Sigmoid colon (tissue), 7 donors: ENCODE data around the gene PBX3. TPM values are rescaled to one million over a fixed set of nuclear protein-coding genes. Genes with fewer than 3 reads are reported as not detected.

Source experiments
- DNase-seq: peaks from one replicate; pipeline ENCODE4 v3.0.0-alpha.2; 2019
- H3K27ac ChIP-seq, 4 donors: fragments of 200-600 bp; sonication (generic); one replicate each; pipeline ENCODE4 v1.5.1; 2016 to 2019; ENCODE audit warnings: mild to moderate bottlenecking in 1 of 4
- H3K27me3 ChIP-seq, 3 donors: fragments of 200-600 bp; sonication (generic); one replicate each; pipeline ENCODE4 v1.5.1; 2019; ENCODE audit warnings: mild to moderate bottlenecking in 1 of 3
- H3K36me3 ChIP-seq, 4 donors: fragments of 200-600 bp; sonication (generic); one replicate each; pipeline ENCODE4 v1.5.1; 2016 to 2019
- H3K4me1 ChIP-seq, 4 donors: fragments of 200-600 bp; sonication (generic); one replicate each; pipeline ENCODE4 v1.5.1; 2017 to 2019
- H3K4me3 ChIP-seq, 4 donors: fragments of 200-600 bp; sonication (generic); one replicate each; pipeline ENCODE4 v1.5.1; 2017 to 2019; ENCODE audit warnings: mild to moderate bottlenecking in 2 of 4, moderate library complexity in 1 of 4
- H3K9me3 ChIP-seq, 4 donors: fragments of 200-600 bp in 3 of 4; sonication (generic) in 3 of 4; one replicate each; pipeline versions ENCODE4 v1.5.1 to v1.6.1; 2013 to 2019
- EP300 ChIP-seq, 4 donors: sonication (generic); formaldehyde crosslinking; IDR thresholded peaks; one replicate each; pipeline ENCODE4 v1.6.1; 2017; ENCODE audit warnings: antibody characterized with exemption in 4 of 4
- POLR2A ChIP-seq, 2 donors: fragments of 450-650 bp; IDR thresholded peaks; one replicate each; pipeline ENCODE4 v1.6.1; 2016; ENCODE audit warnings: antibody characterized with exemption in 2 of 2, mild to moderate bottlenecking in 2 of 2, moderate library complexity in 2 of 2
- POLR2AphosphoS5 ChIP-seq, 4 donors: sonication (generic); formaldehyde crosslinking; IDR thresholded peaks; one replicate each; pipeline ENCODE4 v1.6.1; 2017; ENCODE audit warnings: antibody characterized with exemption in 4 of 4
- WGBS, 2 donors: extraction: QIAGEN DNeasy Blood & Tissue Kit; methylation state at CpG; one replicate each; pipeline ENCODE4 v1.1.7; 2013; 5-methylcytosine and 5-hydroxymethylcytosine counted together
- intact Hi-C: fragments of 100-400 bp; cut with DNase I; formaldehyde crosslinking; loops from one replicate; pipeline ENCODE4 v1.15.1; 2023
- polyA plus RNA-seq, 3 donors: library from polyadenylated mRNA; stranded (reverse); fragments of 200-250 nt; gene quantifications; one replicate each; pipeline ENCODE4 v1.2.3, GENCODE V29; 2013
- total RNA-seq, 4 donors: library from RNA; depleted of rRNA; stranded (reverse); fragments of >200 nt; gene quantifications; one replicate each; pipeline ENCODE4 v1.1.0, GENCODE V29; 2016
- TF ChIP-seq, protein P1 (sequence below), 4 experiments: fragments of 450-650 bp in 3 of 4; fragments of 200-600 bp in 1 of 4; IDR thresholded peaks; one replicate each; pipeline ENCODE4 v1.5.1; 2016 to 2019; ENCODE audit warnings: antibody characterized with exemption in 4 of 4, mild to moderate bottlenecking in 3 of 4, moderate library complexity in 2 of 4
- donor health status: healthy with polysubstance abuse.
- donor health status: Bipolar disorder and iron deficiency.
- donor health status: healthy.

Gene PBX3
- 100 to 1,000 TPM in 1 of 4 donors, 10 to 100 TPM in 3; 90.6 to 159 (median 93.1) TPM for total RNA-seq
- 10 to 100 TPM in 2 of 3 donors, 1 to 10 TPM in 1; 2.8 to 15.0 (median 10.8) TPM for polyA plus RNA-seq

- H3K9me3 ChIP-seq = no peaks in the 10 kb centered on the region
- intact Hi-C loops = loop anchor here (2.0 to 5.0 kb wide), 7 partner anchors 40 to 480 kb away; partner anchors contain the start of gene MAPKAP1
- peak within 1 kb of the TSS; percentile 75 to 94 (median 87) for H3K4me3 ChIP-seq
- WGBS, 2 donors = 0 to 1% methylated on average over 107 of the region's 107 CpGs
- H3K4me1 ChIP-seq = peaks cover 0 to 26% (median 12%) of the 10 kb centered on the region in 4 donors
- peak within 1 kb of the TSS; percentile 90 to 98 (median 96) for H3K27ac ChIP-seq
- TF ChIP-seq, protein P1, sequence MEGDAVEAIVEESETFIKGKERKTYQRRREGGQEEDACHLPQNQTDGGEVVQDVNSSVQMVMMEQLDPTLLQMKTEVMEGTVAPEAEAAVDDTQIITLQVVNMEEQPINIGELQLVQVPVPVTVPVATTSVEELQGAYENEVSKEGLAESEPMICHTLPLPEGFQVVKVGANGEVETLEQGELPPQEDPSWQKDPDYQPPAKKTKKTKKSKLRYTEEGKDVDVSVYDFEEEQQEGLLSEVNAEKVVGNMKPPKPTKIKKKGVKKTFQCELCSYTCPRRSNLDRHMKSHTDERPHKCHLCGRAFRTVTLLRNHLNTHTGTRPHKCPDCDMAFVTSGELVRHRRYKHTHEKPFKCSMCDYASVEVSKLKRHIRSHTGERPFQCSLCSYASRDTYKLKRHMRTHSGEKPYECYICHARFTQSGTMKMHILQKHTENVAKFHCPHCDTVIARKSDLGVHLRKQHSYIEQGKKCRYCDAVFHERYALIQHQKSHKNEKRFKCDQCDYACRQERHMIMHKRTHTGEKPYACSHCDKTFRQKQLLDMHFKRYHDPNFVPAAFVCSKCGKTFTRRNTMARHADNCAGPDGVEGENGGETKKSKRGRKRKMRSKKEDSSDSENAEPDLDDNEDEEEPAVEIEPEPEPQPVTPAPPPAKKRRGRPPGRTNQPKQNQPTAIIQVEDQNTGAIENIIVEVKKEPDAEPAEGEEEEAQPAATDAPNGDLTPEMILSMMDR (IDR thresholded peaks at IDR 0.05) = no peak
- peak in 3 of 4 donors; percentile 56 to 67 (median 60) for TF ChIP-seq POLR2AphosphoS5 (IDR thresholded peaks at IDR 0.05)
- H3K27me3 ChIP-seq = no peaks in the 10 kb centered on the region
- no peaks in the 10 kb centered on the region for H3K36me3 ChIP-seq
- DNase-seq = peak; percentile 81
These were observed at the start of gene PBX3 for GRCh38 chr9:125747053-125747764. PBX3 (plus strand) TSS chr9:125747373.

DNA sequence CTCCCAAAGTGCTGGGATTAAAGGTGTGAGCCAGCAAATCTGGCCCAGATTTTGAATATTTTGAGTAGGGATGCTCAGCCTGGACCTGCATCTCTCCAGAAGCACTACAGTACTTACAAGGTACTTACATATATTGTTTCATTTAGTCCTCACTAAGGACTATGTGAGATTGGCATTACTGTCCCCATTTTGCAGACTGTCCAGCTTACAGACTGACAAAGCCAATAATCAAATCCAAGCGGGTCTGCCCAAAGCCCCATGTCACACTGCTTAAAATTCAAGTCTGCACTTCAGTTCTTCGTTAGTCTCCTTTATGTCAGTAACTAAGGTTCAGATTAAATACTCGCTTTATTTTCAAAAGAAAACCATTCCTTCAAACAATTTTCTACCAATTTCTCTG is 47.3 kb upstream of the PBX3 start:
- WGBS, 2 donors = 79 to 95% methylated on average over 3 of the region's 3 CpGs
- Histone ChIP-seq H3K4me1 (peaks cover 0 to 5% (median under 1%) of the 10 kb centered on the region in 4 donors), H3K27ac (no peak overlapping the region), H3K9me3 (no peaks in the 10 kb centered on the region), H3K36me3 (no peaks in the 10 kb centered on the region), H3K4me3 (no peak overlapping the region), H3K27me3 (no peaks in the 10 kb centered on the region)
- DNase-seq = no peak
- TF ChIP-seq, protein P1 (IDR thresholded peaks at IDR 0.05) = no peak
- TF ChIP-seq EP300 (IDR thresholded peaks at IDR 0.05) (no peak), POLR2AphosphoS5 (IDR thresholded peaks at IDR 0.05) (no peak), POLR2A (IDR thresholded peaks at IDR 0.05) (no peak)
- intact Hi-C loops = no loop called here

GRCh38 chr9:125700791-125701190 is 46.4 kb upstream of the PBX3 start:
- intact Hi-C loops = no loop called here
- TF ChIP-seq, protein P1 (IDR thresholded peaks at IDR 0.05) = no peak
- no peak for TF ChIP-seq POLR2AphosphoS5 (IDR thresholded peaks at IDR 0.05)
- TF ChIP-seq EP300 (IDR thresholded peaks at IDR 0.05) = no peak
- TF ChIP-seq POLR2A (IDR thresholded peaks at IDR 0.05) = no peak
- no peaks in the 10 kb centered on the region for H3K27me3 ChIP-seq
- 74 to 90% methylated on average over 2 of the region's 2 CpGs for WGBS, 2 donors
- no peak overlapping the region for H3K27ac ChIP-seq
- no peaks in the 10 kb centered on the region for H3K9me3 ChIP-seq
- no peaks in the 10 kb centered on the region for H3K36me3 ChIP-seq
- H3K4me1 ChIP-seq = peaks cover 0 to 11% (median 4%) of the 10 kb centered on the region in 4 donors
- no peak overlapping the region for H3K4me3 ChIP-seq
- no peak for DNase-seq

GRCh38 chr9:125701351-125701750 is 45.8 kb upstream of the PBX3 start:
- Histone ChIP-seq H3K9me3 (no peaks in the 10 kb centered on the region), H3K27me3 (no peaks in the 10 kb centered on the region), H3K4me3 (no peak overlapping the region), H3K27ac (no peak overlapping the region), H3K4me1 (peaks cover 0 to 16% (median 9%) of the 10 kb centered on the region in 4 donors), H3K36me3 (no peaks in the 10 kb centered on the region)
- DNase-seq = no peak
- TF ChIP-seq POLR2AphosphoS5 (IDR thresholded peaks at IDR 0.05) (no peak), EP300 (IDR thresholded peaks at IDR 0.05) (no peak), POLR2A (IDR thresholded peaks at IDR 0.05) (no peak)
- TF ChIP-seq, protein P1 (IDR thresholded peaks at IDR 0.05) = no peak
- intact Hi-C loops = no loop called here
- 87 to 91% methylated on average over 6 of the region's 6 CpGs for WGBS, 2 donors
